ENCODE results near the gene LHX1.

The LHX1 gene

GRCh38 chr17:36939052-36939801, 2.0 kb downstream of the LHX1 start:
- peak; percentile 64 for DNase-seq (ENCODE audit: low spot score)

GRCh38 chr17:36939802-36940312, 2.6 kb downstream of the LHX1 start:
- DNase-seq (ENCODE audit: low spot score) = no peak

GRCh38 chr17:36940313-36941264, 3.3 kb downstream of the LHX1 start:
- DNase-seq (ENCODE audit: low spot score) = no peak

- DNase-seq (ENCODE audit: low spot score) = no peak
Observed at GRCh38 chr17:36941265-36942010, 4.2 kb downstream of the LHX1 start.

GRCh38 chr17:36942019-36942599, 4.8 kb downstream of the LHX1 start:
- DNase-seq (ENCODE audit: low spot score) = no peak

GRCh38 chr17:36942631-36943125, 5.4 kb downstream of the LHX1 start:
- peak; percentile 55 for DNase-seq (ENCODE audit: low spot score)

GRCh38 chr17:36943250-36944191, 6.2 kb downstream of the LHX1 start:
- peak; percentile 72 for DNase-seq (ENCODE audit: low spot score)

GRCh38 chr17:36944553-36944952, 7.3 kb downstream of the LHX1 start:
- DNase-seq (ENCODE audit: low spot score) = no peak

- DNase-seq (ENCODE audit: low spot score) = no peak
Observed at GRCh38 chr17:36945140-36945539, 7.9 kb downstream of the LHX1 start.

GRCh38 chr17:36945959-36946725, 8.9 kb downstream of the LHX1 start:
- peak; percentile 41 for DNase-seq (ENCODE audit: low spot score)

GRCh38 chr17:36946726-36947091, 9.4 kb downstream of the LHX1 start:
- no peak for DNase-seq (ENCODE audit: low spot score)

- DNase-seq (ENCODE audit: low spot score) = no peak
Observed at GRCh38 chr17:36947922-36948716, 10.8 kb downstream of the LHX1 start.

- peak; percentile 99 for DNase-seq (ENCODE audit: low spot score)
Observed at GRCh38 chr17:36948717-36949460, 11.6 kb downstream of the LHX1 start, which contains the start of gene AATF. Gene AATF (plus strand): TSS chr17:36948954. CDS start chr17:36949126, 172 bp downstream.

- peak; percentile 51 for DNase-seq (ENCODE audit: low spot score)
Observed at GRCh38 chr17:36949461-36949927, 12.2 kb downstream of the LHX1 start.

- DNase-seq (ENCODE audit: low spot score) = no peak
Observed at GRCh38 chr17:36950027-36950426, 12.8 kb downstream of the LHX1 start.

GRCh38 chr17:36951084-36951789, 14.0 kb downstream of the LHX1 start:
- no peak for DNase-seq (ENCODE audit: low spot score)

- DNase-seq (ENCODE audit: low spot score) = no peak
Observed at GRCh38 chr17:36971508-36971907, 34.2 kb downstream of the LHX1 start.

Data from D341Med (cell line).